ENCODE data around the gene FAM163B.
"Not testable (repeated sequence)": the region's sequence is repeated elsewhere in the genome, so short reads cannot be mapped to it uniquely, and the experiment has no call there.

The FAM163B gene

GRCh38 chr9:133566817-133567216 lies 42.4 kb downstream of the FAM163B start:
- no peak for DNase-seq (ENCODE audit: low read depth in 2 of 2)

GRCh38 chr9:133566382-133566781 lies 42.8 kb downstream of the FAM163B start:
- DNase-seq (ENCODE audit: low read depth in 2 of 2), result no peak

- DNase-seq (ENCODE audit: low read depth in 2 of 2), result no peak
These were observed 44.6 kb downstream of the FAM163B start for GRCh38 chr9:133564451-133565116.

- not testable (repeated sequence) for DNase-seq (ENCODE audit: low read depth in 2 of 2)
These were observed 45.4 kb downstream of the FAM163B start for GRCh38 chr9:133563814-133564213.

GRCh38 chr9:133563291-133563796 lies 45.8 kb downstream of the FAM163B start:
- no peak for DNase-seq (ENCODE audit: low read depth in 2 of 2)

- no peak for DNase-seq (ENCODE audit: low read depth in 2 of 2)
These were observed 46.4 kb downstream of the FAM163B start for GRCh38 chr9:133562611-133563290.

- DNase-seq (ENCODE audit: low read depth in 2 of 2), result no peak
These were observed 47.1 kb downstream of the FAM163B start for GRCh38 chr9:133561976-133562554.

- no peak for DNase-seq (ENCODE audit: low read depth in 2 of 2)
These were observed 48.2 kb downstream of the FAM163B start for GRCh38 chr9:133560944-133561343.

- DNase-seq (ENCODE audit: low read depth in 2 of 2), result no peak
These were observed 48.9 kb downstream of the FAM163B start for GRCh38 chr9:133560311-133560710.

GRCh38 chr9:133558191-133559126 lies 50.7 kb downstream of the FAM163B start:
- no peak for DNase-seq (ENCODE audit: low read depth in 2 of 2)

- no peak for DNase-seq (ENCODE audit: low read depth in 2 of 2)
These were observed 51.6 kb downstream of the FAM163B start for GRCh38 chr9:133557581-133557980.

GRCh38 chr9:133556354-133556753 lies 52.8 kb downstream of the FAM163B start:
- DNase-seq (ENCODE audit: low read depth in 2 of 2), result no peak

GRCh38 chr9:133554729-133555128 lies 54.5 kb downstream of the FAM163B start:
- no peak for DNase-seq (ENCODE audit: low read depth in 2 of 2)

GRCh38 chr9:133553973-133554713 lies 55.0 kb downstream of the FAM163B start:
- no peak for DNase-seq (ENCODE audit: low read depth in 2 of 2)

GRCh38 chr9:133553123-133553522 lies 56.1 kb downstream of the FAM163B start:
- DNase-seq (ENCODE audit: low read depth in 2 of 2), result no peak

- no peak for DNase-seq (ENCODE audit: low read depth in 2 of 2)
These were observed 57.0 kb downstream of the FAM163B start for GRCh38 chr9:133552236-133552635.

- no peak for DNase-seq (ENCODE audit: low read depth in 2 of 2)
These were observed 57.7 kb downstream of the FAM163B start for GRCh38 chr9:133551446-133551845.

- no peak for DNase-seq (ENCODE audit: low read depth in 2 of 2)
These were observed 62.1 kb downstream of the FAM163B start for GRCh38 chr9:133547116-133547515.

- DNase-seq (ENCODE audit: low read depth in 2 of 2), result no peak
These were observed 62.9 kb downstream of the FAM163B start for GRCh38 chr9:133546287-133546680.

GRCh38 chr9:133545494-133546286 lies 63.5 kb downstream of the FAM163B start:
- no peak for DNase-seq (ENCODE audit: low read depth in 2 of 2)
